T-helper 17 cell (primary cell): ENCODE data around the gene UNC79. TPM values are rescaled to one million over a fixed set of nuclear protein-coding genes. Genes with fewer than 3 reads are reported as not detected.

Source experiments
- ATAC-seq: fragments of 150-1000 bp; cut with Tn5 transposase; 2 replicates; pipeline ENCODE4 v1.10.0; 2021; ENCODE audit warnings: mild to moderate bottlenecking, moderate library complexity
- DNase-seq, 3 donors: peaks; one replicate each; pipeline versions ENCODE4 v3.0.0 to v3.0.0-alpha.2; 2020 to 2021
- H3K9me3 ChIP-seq: one replicate; pipeline ENCODE4 v1.7.0; 2013; ENCODE audit warnings: low read length, mild to moderate bottlenecking; ENCODE audit not compliant: control insufficient read depth, poor library complexity, severe bottlenecking
- H3K27ac Mint-ChIP-seq: one replicate; pipeline ENCODE4 v1.8.0; 2022; ENCODE audit warnings: mild to moderate bottlenecking, moderate library complexity, mixed read lengths
- H3K27me3 Mint-ChIP-seq: one replicate; pipeline ENCODE4 v1.8.0; 2022; ENCODE audit warnings: mixed read lengths
- H3K36me3 Mint-ChIP-seq: one replicate; pipeline ENCODE4 v1.8.0; 2022; ENCODE audit warnings: low read depth, mixed read lengths
- H3K4me1 Mint-ChIP-seq: one replicate; pipeline ENCODE4 v1.8.0; 2022; ENCODE audit warnings: mild to moderate bottlenecking, mixed read lengths
- H3K4me3 Mint-ChIP-seq: one replicate; pipeline ENCODE4 v1.8.0; 2022; ENCODE audit warnings: mild to moderate bottlenecking, moderate library complexity, mixed read lengths
- total RNA-seq, 4 donors: library from RNA in 2 of 4; stranded (reverse) in 2 of 4; gene quantifications; one replicate each; pipeline ENCODE4 v1.2.3 and lab custom pipeline; 2022 to 2026

Gene UNC79
- total RNA-seq, 2 donors from 2014 or later: not detected

DNA sequence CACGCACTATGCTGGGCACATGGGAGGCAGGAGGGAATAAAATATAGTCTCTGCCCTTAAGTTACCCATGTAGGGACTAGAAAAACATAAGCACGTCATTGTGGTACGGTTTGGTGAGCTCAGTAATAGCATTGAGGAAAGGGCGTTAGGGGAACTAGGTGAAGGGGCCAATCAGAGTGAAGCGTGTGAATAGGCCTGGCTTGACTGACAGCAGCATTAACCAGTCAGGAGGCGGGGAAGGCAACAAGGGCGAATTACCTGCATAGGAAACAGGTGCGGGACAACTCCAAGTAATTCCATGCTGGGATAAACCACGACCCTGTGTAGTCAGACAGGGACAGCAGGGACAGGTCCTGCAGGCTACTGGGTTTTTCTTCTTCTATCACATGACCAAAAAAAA lies 107.7 kb downstream of the UNC79 start:
- H3K27me3 Mint-ChIP-seq: peaks cover 50% of the 10 kb centered on the region
- no peak overlapping the region for H3K4me3 Mint-ChIP-seq
- ATAC-seq: no peak
- no peaks in the 10 kb centered on the region for H3K4me1 Mint-ChIP-seq
- H3K36me3 Mint-ChIP-seq: no peaks in the 10 kb centered on the region
- no peaks in the 10 kb centered on the region for H3K9me3 ChIP-seq
- H3K27ac Mint-ChIP-seq: peak overlapping the region; percentile 6
- DNase-seq: no peak

DNA sequence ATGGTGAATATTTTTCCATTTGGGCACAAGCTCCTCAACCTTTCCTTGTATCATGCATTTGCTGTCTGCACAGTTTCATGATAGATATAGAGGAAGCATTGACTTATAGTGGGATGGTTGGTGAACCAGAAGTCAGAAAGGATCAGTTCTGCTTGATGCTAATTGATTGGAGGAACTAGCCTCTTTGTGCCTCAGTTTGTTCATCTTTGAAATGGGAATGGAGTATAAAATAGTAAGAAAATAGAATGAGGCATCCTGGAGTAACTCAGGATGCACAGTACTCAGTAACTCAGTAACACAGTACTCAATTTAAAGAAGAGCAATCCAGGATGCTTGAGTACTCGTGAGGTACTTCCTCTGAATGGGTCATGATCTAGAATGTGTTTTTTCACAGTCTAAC lies 109.5 kb downstream of the UNC79 start:
- ATAC-seq: no peak
- H3K36me3 Mint-ChIP-seq: peaks cover 3% of the 10 kb centered on the region
- no peak overlapping the region for H3K27ac Mint-ChIP-seq
- no peaks in the 10 kb centered on the region for H3K4me1 Mint-ChIP-seq
- no peak for DNase-seq
- H3K4me3 Mint-ChIP-seq: no peak overlapping the region
- no peaks in the 10 kb centered on the region for H3K9me3 ChIP-seq
- H3K27me3 Mint-ChIP-seq: peaks cover 61% of the 10 kb centered on the region

DNA sequence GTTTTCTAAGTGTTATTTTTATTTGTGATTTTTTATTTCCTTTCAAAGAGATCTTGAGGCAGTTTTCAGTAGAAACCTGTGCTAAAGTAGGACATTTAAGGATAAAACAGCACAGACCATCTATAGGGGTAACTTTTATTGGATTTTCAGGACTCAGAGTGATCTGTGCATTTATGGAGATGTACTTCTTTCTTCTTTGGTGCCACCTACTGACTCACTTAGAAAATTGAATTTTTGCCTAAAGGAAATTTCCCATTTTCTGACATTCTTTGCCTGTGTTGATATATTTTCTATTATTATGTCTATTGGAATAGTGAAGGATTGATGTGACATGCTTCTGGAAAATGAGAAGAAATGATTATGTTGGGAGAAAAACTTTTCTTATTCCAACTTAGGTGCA lies 113.0 kb downstream of the UNC79 start:
- DNase-seq (no peak), ATAC-seq (no peak)
- no peak overlapping the region for H3K27ac Mint-ChIP-seq

DNA sequence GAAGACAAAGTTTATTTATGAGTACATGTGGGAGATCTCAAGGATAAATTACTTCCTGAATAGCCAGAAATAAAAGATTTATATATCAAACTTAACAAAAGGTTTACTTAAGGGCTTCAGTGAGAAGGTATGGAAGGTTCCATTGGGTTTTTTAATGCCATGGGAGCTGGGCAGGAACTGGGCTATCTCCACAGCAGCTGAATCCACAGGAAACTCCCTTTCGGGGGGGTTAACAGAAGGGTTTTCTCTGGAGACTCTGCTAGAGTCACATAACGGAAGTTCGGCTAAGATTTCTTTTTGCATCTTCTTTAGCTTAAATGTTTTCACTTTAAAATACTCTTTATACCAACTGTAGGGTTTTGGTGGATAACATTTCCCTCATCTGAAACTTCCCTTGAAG lies 113.5 kb downstream of the UNC79 start:
- no peaks in the 10 kb centered on the region for H3K9me3 ChIP-seq
- no peak for DNase-seq
- H3K27ac Mint-ChIP-seq: no peak overlapping the region
- no peaks in the 10 kb centered on the region for H3K4me1 Mint-ChIP-seq
- H3K36me3 Mint-ChIP-seq: peaks cover 3% of the 10 kb centered on the region
- no peak for ATAC-seq
- no peak overlapping the region for H3K4me3 Mint-ChIP-seq
- peaks cover 48% of the 10 kb centered on the region for H3K27me3 Mint-ChIP-seq

More for the DNA sequence above, 113.0 kb downstream of the UNC79 start:
- Mint-ChIP-seq H3K27me3 (peaks cover 48% of the 10 kb centered on the region), H3K36me3 (peaks cover 3% of the 10 kb centered on the region), H3K4me1 (no peaks in the 10 kb centered on the region), H3K4me3 (no peak overlapping the region)
- H3K9me3 ChIP-seq: no peaks in the 10 kb centered on the region

DNA sequence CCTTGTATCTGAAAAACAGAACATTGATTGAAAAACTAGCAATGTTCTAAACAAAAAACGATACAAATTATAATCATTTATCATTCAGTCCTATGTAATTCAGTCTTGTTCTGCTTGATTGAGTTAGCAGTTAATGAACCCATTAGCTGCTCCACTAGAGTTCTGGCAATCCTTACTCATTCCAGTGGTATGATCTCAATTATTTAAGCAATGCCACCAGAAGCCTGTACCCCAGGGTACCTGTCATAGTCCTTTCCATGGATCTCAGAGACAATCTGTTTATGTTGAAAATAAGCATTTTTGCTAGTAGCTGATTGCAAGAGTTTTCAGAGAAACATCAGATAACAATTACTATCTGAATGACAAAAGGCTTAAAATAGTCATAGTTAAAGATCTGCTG lies 115.9 kb downstream of the UNC79 start:
- DNase-seq (no peak), ATAC-seq (no peak)
- H3K9me3 ChIP-seq: no peaks in the 10 kb centered on the region
- no peaks in the 10 kb centered on the region for H3K4me1 Mint-ChIP-seq
- peaks cover 43% of the 10 kb centered on the region for H3K27me3 Mint-ChIP-seq
- H3K4me3 Mint-ChIP-seq: no peak overlapping the region
- no peak overlapping the region for H3K27ac Mint-ChIP-seq
- H3K36me3 Mint-ChIP-seq: peaks cover 3% of the 10 kb centered on the region

DNA sequence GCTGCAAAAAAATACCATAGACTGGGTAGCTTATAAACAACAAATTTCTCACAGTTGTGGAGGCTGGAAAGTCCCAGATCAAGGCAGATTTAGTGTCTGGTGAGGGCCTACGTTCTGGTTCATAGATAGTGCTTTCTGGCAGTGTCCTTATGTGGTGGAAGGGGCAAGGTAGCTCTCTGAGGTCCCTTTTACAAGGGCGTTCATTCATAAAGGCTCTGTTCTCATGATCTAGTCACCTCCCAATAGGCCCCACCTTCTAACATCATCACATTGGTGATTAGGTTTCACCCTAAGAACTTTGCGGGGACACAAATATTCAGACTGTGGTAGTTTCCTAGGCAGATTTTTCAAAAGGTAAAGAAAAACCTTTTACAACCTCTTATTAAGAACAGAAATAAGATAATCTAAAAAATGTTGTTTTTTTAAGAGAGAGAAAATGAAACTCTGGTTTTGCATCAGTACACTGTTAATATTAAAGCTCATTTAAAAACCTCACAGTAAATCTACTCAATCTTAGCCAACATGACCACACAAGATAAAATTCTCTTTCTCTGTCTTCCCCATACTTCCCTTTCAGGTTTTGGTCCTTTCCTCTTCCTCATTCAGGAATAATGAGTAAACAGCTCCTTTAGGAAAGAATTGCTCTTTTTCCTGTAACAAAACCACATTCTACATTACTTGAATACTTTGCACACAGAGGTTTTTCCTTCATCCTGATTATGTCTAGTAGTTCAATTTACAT lies 117.5 kb downstream of the UNC79 start:
- H3K4me1 Mint-ChIP-seq: no peaks in the 10 kb centered on the region
- DNase-seq (no peak), ATAC-seq (no peak)
- no peak overlapping the region for H3K4me3 Mint-ChIP-seq
- H3K36me3 Mint-ChIP-seq: peaks cover 3% of the 10 kb centered on the region
- no peaks in the 10 kb centered on the region for H3K9me3 ChIP-seq
- peaks cover 58% of the 10 kb centered on the region for H3K27me3 Mint-ChIP-seq
- no peak overlapping the region for H3K27ac Mint-ChIP-seq

DNA sequence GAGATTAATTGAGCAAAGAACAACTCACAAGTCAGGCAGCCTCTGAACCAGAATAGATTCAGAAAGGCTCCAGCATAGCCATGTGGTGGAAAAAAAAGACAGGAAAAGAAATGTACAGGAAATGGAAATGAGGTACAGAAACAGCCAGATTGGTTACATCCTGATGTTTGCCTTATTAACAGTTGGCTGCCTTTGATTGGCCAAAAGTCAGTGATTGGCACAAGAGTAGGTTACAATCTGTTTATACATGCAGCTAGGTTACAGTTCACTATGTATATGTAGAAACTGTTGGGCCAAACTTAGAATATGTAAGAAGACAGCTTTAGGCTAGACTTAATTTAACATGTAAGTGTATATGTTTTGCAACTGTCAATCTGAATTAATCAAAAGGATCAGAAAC lies 118.9 kb downstream of the UNC79 start:
- DNase-seq: no peak
- H3K9me3 ChIP-seq: no peaks in the 10 kb centered on the region
- Mint-ChIP-seq H3K27ac (no peak overlapping the region), H3K27me3 (peaks cover 47% of the 10 kb centered on the region), H3K4me3 (no peak overlapping the region), H3K4me1 (no peaks in the 10 kb centered on the region), H3K36me3 (peaks cover 2% of the 10 kb centered on the region)
- ATAC-seq: no peak

DNA sequence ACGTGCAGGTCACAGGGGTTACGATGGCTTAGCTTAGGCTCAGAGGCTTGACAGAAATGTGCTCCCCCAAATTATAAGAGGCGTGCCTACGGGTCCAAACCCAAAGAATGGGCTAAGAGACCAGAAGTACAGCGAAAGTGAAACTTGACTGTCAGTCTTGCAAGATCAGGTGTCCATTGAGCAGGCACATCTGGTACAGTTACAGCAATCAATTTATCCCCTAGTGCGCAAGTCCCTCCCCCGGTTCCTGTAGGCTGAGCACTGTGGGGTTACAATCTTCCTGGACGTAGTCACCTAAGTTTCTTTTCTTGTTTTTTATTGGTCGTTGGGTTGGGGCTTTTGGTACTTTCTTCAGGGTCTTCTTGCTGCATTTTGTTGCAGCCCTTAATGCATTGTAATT lies 134.2 kb downstream of the UNC79 start:
- H3K9me3 ChIP-seq: no peaks in the 10 kb centered on the region
- no peak overlapping the region for H3K27ac Mint-ChIP-seq
- no peaks in the 10 kb centered on the region for H3K36me3 Mint-ChIP-seq
- H3K4me1 Mint-ChIP-seq: no peaks in the 10 kb centered on the region
- H3K4me3 Mint-ChIP-seq: no peak overlapping the region
- DNase-seq: no peak
- ATAC-seq: no peak
- peaks cover 18% of the 10 kb centered on the region for H3K27me3 Mint-ChIP-seq

DNA sequence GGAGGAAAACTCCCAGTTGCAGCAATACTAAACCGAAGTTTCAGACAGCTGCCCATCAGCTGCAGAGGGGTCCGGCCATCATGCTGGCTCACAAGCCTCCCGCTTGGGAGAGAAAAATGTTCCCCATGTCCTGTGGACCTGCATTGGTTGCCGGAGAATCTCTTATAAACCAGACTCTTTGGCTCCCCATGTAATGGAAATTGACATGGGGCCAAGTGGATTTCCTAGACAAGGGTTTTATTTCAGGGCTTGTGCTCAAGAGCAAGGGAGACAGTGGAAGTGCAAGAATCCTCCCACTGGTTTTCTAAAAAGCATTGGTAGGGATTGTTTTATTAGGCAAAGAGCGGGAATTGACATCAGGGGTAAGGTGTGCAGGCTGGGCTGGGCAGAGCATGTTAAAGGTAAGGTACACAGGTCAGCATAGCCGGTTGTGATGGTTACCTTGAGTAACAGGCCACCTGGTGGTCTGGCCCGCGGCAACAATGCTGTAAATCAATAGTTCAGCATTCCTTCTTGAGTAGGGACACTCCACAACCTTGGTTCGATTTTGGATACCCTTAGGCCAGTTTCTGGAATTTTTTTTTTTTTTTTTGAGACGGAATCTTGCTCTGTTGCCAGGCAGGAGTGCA lies 135.4 kb downstream of the UNC79 start:
- H3K4me3 Mint-ChIP-seq: no peak overlapping the region
- ATAC-seq (no peak), DNase-seq (no peak)
- no peaks in the 10 kb centered on the region for H3K4me1 Mint-ChIP-seq
- H3K9me3 ChIP-seq: no peaks in the 10 kb centered on the region
- peaks cover 18% of the 10 kb centered on the region for H3K27me3 Mint-ChIP-seq
- no peaks in the 10 kb centered on the region for H3K36me3 Mint-ChIP-seq
- H3K27ac Mint-ChIP-seq: no peak overlapping the region

DNA sequence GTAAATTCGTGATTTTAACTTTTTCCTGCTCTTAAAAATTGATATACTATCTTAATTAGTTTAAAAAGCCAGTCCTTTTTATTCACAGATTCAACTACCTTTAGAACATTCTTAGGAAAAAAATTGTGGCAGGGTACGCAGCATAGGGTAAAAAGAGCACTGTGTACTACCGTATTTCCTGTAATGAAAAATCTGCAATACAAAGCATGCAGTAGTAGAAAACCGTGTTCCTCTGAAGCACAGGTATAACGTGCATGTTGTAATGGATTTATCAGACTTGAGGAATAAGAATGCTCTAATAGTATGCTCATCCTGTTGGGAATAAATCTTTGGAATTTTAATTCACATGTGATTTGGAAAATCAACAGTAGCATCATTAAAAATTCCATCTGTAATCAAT lies 140.5 kb downstream of the UNC79 start:
- H3K27me3 Mint-ChIP-seq: peaks cover 39% of the 10 kb centered on the region
- no peaks in the 10 kb centered on the region for H3K9me3 ChIP-seq
- no peak overlapping the region for H3K4me3 Mint-ChIP-seq
- H3K36me3 Mint-ChIP-seq: no peaks in the 10 kb centered on the region
- ATAC-seq (no peak), DNase-seq (no peak)
- no peak overlapping the region for H3K27ac Mint-ChIP-seq
- H3K4me1 Mint-ChIP-seq: peaks cover 2% of the 10 kb centered on the region

DNA sequence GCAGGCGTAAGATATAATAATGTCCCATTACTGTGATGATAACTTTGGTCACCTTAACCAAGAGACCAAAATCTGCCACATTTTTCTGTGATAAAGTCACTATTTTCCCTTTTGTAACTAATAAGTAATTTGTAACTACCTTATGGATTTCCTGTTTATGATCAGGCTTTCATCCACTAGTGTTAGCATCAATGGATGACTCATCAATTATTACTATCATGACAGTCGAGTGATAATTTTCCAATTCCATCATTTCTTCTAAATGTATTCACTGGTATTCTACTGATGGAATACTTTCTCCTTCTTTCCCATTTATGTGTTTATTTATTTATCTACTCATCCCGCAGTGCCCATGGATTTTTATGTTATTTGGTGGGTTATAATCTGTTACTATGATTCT lies 148.4 kb downstream of the UNC79 start:
- H3K36me3 Mint-ChIP-seq: no peaks in the 10 kb centered on the region
- no peak overlapping the region for H3K27ac Mint-ChIP-seq
- H3K4me1 Mint-ChIP-seq: peaks cover 2% of the 10 kb centered on the region
- no peak overlapping the region for H3K4me3 Mint-ChIP-seq
- no peak for ATAC-seq
- no peaks in the 10 kb centered on the region for H3K9me3 ChIP-seq
- no peak for DNase-seq
- peaks cover 24% of the 10 kb centered on the region for H3K27me3 Mint-ChIP-seq

DNA sequence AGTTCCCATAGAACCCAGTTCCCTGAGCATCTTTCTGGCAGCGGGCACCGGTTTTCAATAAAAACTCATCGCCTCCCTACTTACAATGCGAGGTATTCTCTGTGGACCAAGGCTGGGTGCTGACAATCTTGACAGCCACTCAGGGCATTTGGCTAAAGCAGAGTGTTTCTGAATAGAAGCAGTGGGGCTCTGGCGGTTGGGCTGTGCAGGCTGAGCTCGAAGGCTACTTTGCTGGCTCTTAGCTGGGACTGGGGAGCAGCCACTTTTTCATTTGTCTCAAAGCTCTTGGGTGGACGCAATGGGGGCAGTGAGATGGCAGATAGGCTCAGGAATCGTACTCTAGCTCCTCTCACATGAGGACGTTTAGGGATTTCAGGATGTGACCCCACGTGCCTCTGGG lies 151.8 kb downstream of the UNC79 start:
- H3K27ac Mint-ChIP-seq: no peak overlapping the region
- no peak overlapping the region for H3K4me3 Mint-ChIP-seq
- H3K9me3 ChIP-seq: no peaks in the 10 kb centered on the region
- H3K27me3 Mint-ChIP-seq: peaks cover 19% of the 10 kb centered on the region
- no peak for DNase-seq
- no peaks in the 10 kb centered on the region for H3K36me3 Mint-ChIP-seq
- no peaks in the 10 kb centered on the region for H3K4me1 Mint-ChIP-seq
- ATAC-seq: no peak

DNA sequence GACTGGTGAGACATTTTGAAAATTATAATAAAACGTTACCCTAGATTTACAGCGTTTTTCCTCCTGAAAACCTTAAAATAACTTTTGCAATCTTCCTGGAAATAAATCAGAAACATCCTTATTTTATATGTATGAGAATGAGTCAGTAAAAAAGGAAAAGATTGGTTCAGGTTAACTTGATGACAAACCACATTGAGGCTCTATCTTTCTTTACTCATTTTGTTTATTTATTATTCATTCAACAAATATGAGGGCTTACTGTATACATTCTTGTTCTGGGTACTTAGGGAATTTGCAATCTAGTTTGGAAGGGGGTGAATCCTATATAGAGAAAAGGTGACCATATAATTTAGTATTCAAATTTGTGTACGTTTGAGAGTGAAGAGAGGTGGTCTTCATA lies 156.6 kb downstream of the UNC79 start:
- Mint-ChIP-seq H3K4me1 (no peaks in the 10 kb centered on the region), H3K36me3 (no peaks in the 10 kb centered on the region), H3K27me3 (peaks cover 15% of the 10 kb centered on the region), H3K4me3 (no peak overlapping the region), H3K27ac (no peak overlapping the region)
- no peak for ATAC-seq
- H3K9me3 ChIP-seq: no peaks in the 10 kb centered on the region
- DNase-seq: no peak

DNA sequence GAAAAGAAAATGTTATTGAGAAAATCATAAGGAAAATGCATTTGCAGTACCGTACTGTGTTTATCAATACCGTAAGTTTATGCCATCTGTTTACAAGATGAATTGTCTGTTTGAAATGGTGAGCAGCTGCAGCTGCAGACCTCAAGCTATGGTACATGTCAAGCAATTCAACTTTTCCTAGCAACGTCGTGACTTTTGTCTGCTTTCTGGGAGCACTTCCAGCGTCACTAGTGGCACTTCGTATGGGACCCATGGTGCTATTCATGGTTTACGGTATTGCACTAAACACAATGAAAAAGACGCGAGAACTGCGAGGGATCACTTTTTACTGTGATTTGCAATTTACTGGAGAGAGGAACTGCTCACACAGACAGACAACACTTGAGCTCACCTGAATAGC lies 160.8 kb downstream of the UNC79 start:
- ATAC-seq (no peak), DNase-seq (no peak)
- H3K27ac Mint-ChIP-seq: no peak overlapping the region
- H3K36me3 Mint-ChIP-seq: no peaks in the 10 kb centered on the region
- H3K27me3 Mint-ChIP-seq: peaks cover 19% of the 10 kb centered on the region
- H3K4me1 Mint-ChIP-seq: no peaks in the 10 kb centered on the region
- no peak overlapping the region for H3K4me3 Mint-ChIP-seq
- no peaks in the 10 kb centered on the region for H3K9me3 ChIP-seq
